Left ventricle myocardium inferior (tissue), 1 donor: ENCODE measurements around the gene IQCE. TPM values are rescaled to one million over a fixed set of nuclear protein-coding genes. Genes with fewer than 3 reads are reported as not detected.
A peak's percentile ranks its signal among the peaks of the same experiment; 100 is the strongest.

ENCODE experiments used
- DNase-seq: peaks from one replicate; pipeline ENCODE4 v3.0.0-alpha.2; 2020
- H3K27ac ChIP-seq: fragments of 200-600 bp; replicated peaks from 2 replicates; pipeline ENCODE4 v1.8.0; 2021
- H3K27me3 ChIP-seq: fragments of 200-600 bp; 2 replicates; pipeline ENCODE4 v1.8.0; 2021; ENCODE audit warnings: low read depth
- H3K36me3 ChIP-seq: fragments of 200-600 bp; 2 replicates; pipeline ENCODE4 v1.8.0; 2021
- H3K4me1 ChIP-seq: fragments of 200-600 bp; 2 replicates; pipeline ENCODE4 v1.8.0; 2021
- H3K4me3 ChIP-seq: fragments of 200-600 bp; 2 replicates; pipeline ENCODE4 v1.8.0; 2021; ENCODE audit warnings: mild to moderate bottlenecking, moderate library complexity
- H3K9me3 ChIP-seq: fragments of 200-600 bp; replicated peaks from 2 replicates; pipeline ENCODE4 v1.8.0; 2021
- intact Hi-C: fragments of 100-400 bp; cut with micrococcal nuclease; formaldehyde crosslinking; loops from one replicate; pipeline ENCODE4 v1.11.0; 2022
- total RNA-seq: library from RNA; stranded (reverse); fragmentation: NEBNext Ultra II Directional; extraction: Animal tissue kit (Norgen Biotek cat#: 25700); gene quantifications from one replicate; pipeline ENCODE4 v1.2.1, GENCODE V29; 2021
- TF ChIP-seq, protein P1 (sequence below): fragments of 200-600 bp; IDR thresholded peaks from 2 replicates; pipeline ENCODE4 v1.8.0; 2021; ENCODE audit warnings: antibody characterized with exemption, mild to moderate bottlenecking, borderline replicate concordance
- donor health status: DM: no; HTN: yes; CAD: no; lungs with severe emphysema.

The IQCE gene
- total RNA-seq, 1 donor from 2014 or later = 11.5 TPM

GRCh38 chr7:2628891-2629290, 70.1 kb downstream of the IQCE start:
- DNase-seq = peak; percentile 5
- Histone ChIP-seq H3K36me3 (no peaks in the 10 kb centered on the region), H3K9me3 (no peaks in the 10 kb centered on the region), H3K4me3 (no peak overlapping the region), H3K4me1 (peaks cover 58% of the 10 kb centered on the region), H3K27ac (no peak overlapping the region), H3K27me3 (no peaks in the 10 kb centered on the region)
- TF ChIP-seq, protein P1, sequence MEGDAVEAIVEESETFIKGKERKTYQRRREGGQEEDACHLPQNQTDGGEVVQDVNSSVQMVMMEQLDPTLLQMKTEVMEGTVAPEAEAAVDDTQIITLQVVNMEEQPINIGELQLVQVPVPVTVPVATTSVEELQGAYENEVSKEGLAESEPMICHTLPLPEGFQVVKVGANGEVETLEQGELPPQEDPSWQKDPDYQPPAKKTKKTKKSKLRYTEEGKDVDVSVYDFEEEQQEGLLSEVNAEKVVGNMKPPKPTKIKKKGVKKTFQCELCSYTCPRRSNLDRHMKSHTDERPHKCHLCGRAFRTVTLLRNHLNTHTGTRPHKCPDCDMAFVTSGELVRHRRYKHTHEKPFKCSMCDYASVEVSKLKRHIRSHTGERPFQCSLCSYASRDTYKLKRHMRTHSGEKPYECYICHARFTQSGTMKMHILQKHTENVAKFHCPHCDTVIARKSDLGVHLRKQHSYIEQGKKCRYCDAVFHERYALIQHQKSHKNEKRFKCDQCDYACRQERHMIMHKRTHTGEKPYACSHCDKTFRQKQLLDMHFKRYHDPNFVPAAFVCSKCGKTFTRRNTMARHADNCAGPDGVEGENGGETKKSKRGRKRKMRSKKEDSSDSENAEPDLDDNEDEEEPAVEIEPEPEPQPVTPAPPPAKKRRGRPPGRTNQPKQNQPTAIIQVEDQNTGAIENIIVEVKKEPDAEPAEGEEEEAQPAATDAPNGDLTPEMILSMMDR = no peak
- intact Hi-C loops = no loop called here

DNA sequence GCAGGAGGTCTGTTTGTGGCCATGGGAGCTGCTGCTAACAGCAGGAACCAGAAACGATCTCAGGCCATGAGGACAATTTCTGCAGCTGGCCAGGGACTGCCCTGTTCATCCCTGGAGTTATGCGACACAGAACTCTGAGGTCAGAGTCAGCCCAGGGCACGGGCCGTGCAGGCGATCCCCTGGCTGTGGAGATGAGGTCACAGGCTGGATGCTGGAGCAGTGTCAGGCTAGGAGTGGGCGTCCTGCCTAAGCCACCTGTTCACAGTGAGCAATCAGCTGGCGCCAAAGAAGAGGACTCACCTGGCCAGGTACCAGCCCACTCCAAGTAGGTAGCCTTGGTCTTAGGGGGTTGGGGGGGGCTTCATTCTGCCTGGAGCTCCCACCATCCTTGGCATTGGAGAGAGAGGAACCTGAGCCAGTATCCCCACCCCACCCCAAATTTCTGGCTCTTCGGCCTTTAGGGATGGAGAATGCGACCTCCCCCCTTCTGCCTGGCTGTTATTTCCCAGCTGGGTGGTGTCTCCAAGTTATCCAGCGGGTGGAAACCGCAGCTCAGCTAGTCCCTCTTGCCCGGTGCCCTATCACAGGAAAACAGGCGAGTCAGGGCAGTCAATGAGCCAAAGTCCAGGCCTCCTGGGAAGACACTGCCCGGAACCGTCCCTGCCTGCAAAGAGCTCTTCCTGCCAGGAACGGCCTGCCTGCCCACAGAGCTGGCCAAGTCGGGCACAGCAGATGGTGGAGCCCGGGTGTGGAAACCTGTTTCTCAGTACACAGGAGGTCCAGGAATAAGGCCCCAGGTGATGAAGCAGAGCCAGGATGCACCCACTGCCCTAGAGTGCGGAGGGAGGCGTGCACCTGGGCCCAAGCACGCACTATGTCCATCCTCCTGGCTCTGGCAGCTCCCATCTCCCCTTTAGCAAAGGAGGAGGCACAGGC, 71.2 kb downstream of the IQCE start:
- Histone ChIP-seq H3K9me3 (no peaks in the 10 kb centered on the region), H3K36me3 (no peaks in the 10 kb centered on the region), H3K4me1 (peaks cover 64% of the 10 kb centered on the region), H3K27ac (no peak overlapping the region), H3K27me3 (no peaks in the 10 kb centered on the region), H3K4me3 (no peak overlapping the region)
- no peak for DNase-seq
- TF ChIP-seq, protein P1 = no peak
- intact Hi-C loops = no loop called here

- Histone ChIP-seq H3K27ac (peak within 1 kb of the TSS; percentile 87), H3K9me3 (no peaks in the 10 kb centered on the region), H3K4me1 (peaks cover 76% of the 10 kb centered on the region), H3K36me3 (no peaks in the 10 kb centered on the region), H3K4me3 (peak within 1 kb of the TSS; percentile 94), H3K27me3 (no peaks in the 10 kb centered on the region)
- TF ChIP-seq, protein P1 = no peak
- DNase-seq = no peak
- intact Hi-C loops = no loop called here
Measured at GRCh38 chr7:2631946-2632732, 73.4 kb downstream of the IQCE start, which contains the start of gene TTYH3. TSS of gene TTYH3 (plus strand) at chr7:2631986. CDS start at chr7:2632156, 170 bp downstream.

- TF ChIP-seq, protein P1 = no peak
- Histone ChIP-seq H3K9me3 (no peaks in the 10 kb centered on the region), H3K36me3 (no peaks in the 10 kb centered on the region), H3K27ac (peak overlapping the region; percentile 87), H3K4me3 (peak overlapping the region; percentile 94), H3K4me1 (peaks cover 78% of the 10 kb centered on the region), H3K27me3 (no peaks in the 10 kb centered on the region)
- DNase-seq = peak; percentile 63
- intact Hi-C loops = no loop called here
Measured at GRCh38 chr7:2632733-2633537, 74.2 kb downstream of the IQCE start.
